CD4-positive, CD25-positive, alpha-beta regulatory T cell (primary cell): ENCODE data around the gene RFC2. TPM values are rescaled to one million over a fixed set of nuclear protein-coding genes. Genes with fewer than 3 reads are reported as not detected.
"Not testable (repeated sequence)": the region's sequence is repeated elsewhere in the genome, so short reads cannot be mapped to it uniquely, and the experiment has no call there.

Experiments used
- ATAC-seq, 2 donors: fragments of 150-1000 bp; cut with Tn5 transposase; one replicate each; pipeline ENCODE4 v1.10.0; 2021; ENCODE audit warnings: low read depth in 2 of 2, moderate number of reproducible peaks in 2 of 2, moderate library complexity in 1 of 2
- DNase-seq, 3 donors: peaks; one replicate each; pipeline versions ENCODE4 v3.0.0 to v3.0.0-alpha.2; 2012 to 2022; ENCODE audit warnings: mixed read lengths in 1 of 3
- H3K27ac ChIP-seq: one replicate; pipeline ENCODE4 v1.7.0; 2013; ENCODE audit warnings: mild to moderate bottlenecking, low read length; ENCODE audit not compliant: insufficient read depth, poor library complexity, severe bottlenecking
- H3K27me3 ChIP-seq: one replicate; pipeline ENCODE4 v1.7.0; 2013; ENCODE audit warnings: low read length; ENCODE audit not compliant: control insufficient read depth, insufficient read depth
- H3K36me3 ChIP-seq: one replicate; pipeline ENCODE4 v1.7.0; 2013; ENCODE audit warnings: mild to moderate bottlenecking, low read length, moderate library complexity; ENCODE audit not compliant: control insufficient read depth, insufficient read depth
- H3K4me1 ChIP-seq: 2 replicates; pipeline ENCODE4 v1.7.0; 2013; ENCODE audit warnings: mild to moderate bottlenecking, low read length; ENCODE audit not compliant: insufficient read depth, control insufficient read depth, poor library complexity, severe bottlenecking
- H3K4me3 ChIP-seq: one replicate; pipeline ENCODE4 v1.7.0; 2013; ENCODE audit warnings: low read depth, mild to moderate bottlenecking, low read length, moderate library complexity
- H3K9me3 ChIP-seq, 2 experiments: 1 replicate in 1 of 2; 2 replicates in 1 of 2; pipeline ENCODE4 v1.7.0; 2013; ENCODE audit warnings: low read length in 2 of 2, mild to moderate bottlenecking in 1 of 2, moderate library complexity in 1 of 2; ENCODE audit not compliant: control insufficient read depth in 2 of 2
- H3K27ac Mint-ChIP-seq, 3 donors: one replicate each; pipeline ENCODE4 v1.8.0; 2020 to 2022; ENCODE audit warnings: mild to moderate bottlenecking in 3 of 3, mixed read lengths in 3 of 3, moderate library complexity in 2 of 3
- H3K27me3 Mint-ChIP-seq: one replicate; pipeline ENCODE4 v1.8.0; 2022; ENCODE audit warnings: mild to moderate bottlenecking, mixed read lengths
- H3K36me3 Mint-ChIP-seq: one replicate; pipeline ENCODE4 v1.8.0; 2020; ENCODE audit warnings: mixed read lengths
- H3K4me1 Mint-ChIP-seq, 4 donors: one replicate each; pipeline ENCODE4 v1.8.0; 2020 to 2022; ENCODE audit warnings: mixed read lengths in 4 of 4, mild to moderate bottlenecking in 1 of 4
- H3K4me3 Mint-ChIP-seq, 4 donors: one replicate each; pipeline ENCODE4 v1.8.0; 2020 to 2022; ENCODE audit warnings: mild to moderate bottlenecking in 4 of 4, mixed read lengths in 4 of 4, moderate library complexity in 3 of 4
- H3K9me3 Mint-ChIP-seq, 7 donors: one replicate each; pipeline ENCODE4 v1.8.0; 2020 to 2022; ENCODE audit warnings: mixed read lengths in 7 of 7, mild to moderate bottlenecking in 3 of 7, moderate library complexity in 2 of 7
- polyA plus RNA-seq, 4 donors: library from polyadenylated mRNA; unstranded; fragments of 300-500 nt; fragmentation: Illumina TruSeq; gene quantifications; one replicate each; pipeline ENCODE4 v1.2.3, GENCODE V29; 2021
- total RNA-seq: library from RNA; stranded (reverse); gene quantifications from one replicate; pipeline ENCODE4 v1.2.3, GENCODE V29; 2022

RFC2 gene
- total and polyA plus RNA-seq, 5 donors from 2014 or later = 15.8 to 33.8 (median 26.7) TPM

DNA sequence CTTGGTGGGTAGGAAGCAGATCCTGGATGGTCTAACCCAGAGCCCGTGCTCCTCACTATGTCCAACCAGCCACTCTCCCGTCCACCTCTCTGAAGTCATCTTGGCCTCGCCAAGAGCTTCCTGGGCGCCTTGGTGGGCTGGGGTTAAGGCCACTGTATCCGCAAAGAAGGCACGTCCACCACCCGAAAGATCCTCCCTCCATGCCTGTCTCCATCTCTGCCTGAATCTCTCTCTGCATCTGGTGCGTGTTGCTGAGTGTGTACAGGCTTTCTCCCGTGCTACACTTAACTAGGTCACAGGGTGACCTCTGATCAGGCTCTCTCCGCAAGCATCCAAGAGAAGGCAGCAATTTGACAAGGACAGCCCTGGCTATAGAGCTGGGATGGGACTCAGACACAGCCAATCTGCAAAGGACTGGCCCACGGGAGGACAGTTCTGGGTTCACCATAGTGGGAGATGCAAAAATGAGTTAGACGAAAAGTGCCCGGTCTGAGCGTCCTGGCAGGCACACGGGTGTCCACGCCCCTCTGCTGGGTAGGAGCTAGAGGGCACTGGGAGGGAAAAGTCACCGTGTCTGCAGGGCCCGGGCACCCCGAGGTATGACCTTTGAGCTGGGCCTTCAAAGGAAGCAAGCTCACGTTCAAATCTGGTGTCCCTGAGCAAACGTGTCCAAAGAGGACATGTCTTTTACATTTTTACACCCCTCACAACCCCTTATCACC is 9.4 kb upstream of the RFC2 start:
- Mint-ChIP-seq H3K36me3 (no peaks in the 10 kb centered on the region), H3K27me3 (peaks cover 25% of the 10 kb centered on the region), H3K4me1 (no peaks in the 10 kb centered on the region), H3K4me3 (no peak overlapping the region), H3K27ac (no peak overlapping the region), H3K9me3 (no peaks in the 10 kb centered on the region)
- H3K36me3 ChIP-seq = no peaks in the 10 kb centered on the region
- no peak for ATAC-seq
- H3K4me1 ChIP-seq = no peaks in the 10 kb centered on the region
- no peaks in the 10 kb centered on the region for H3K27me3 ChIP-seq
- H3K27ac ChIP-seq = no peak overlapping the region
- no peak overlapping the region for H3K4me3 ChIP-seq
- no peaks in the 10 kb centered on the region for H3K9me3 ChIP-seq
- DNase-seq = no peak

DNA sequence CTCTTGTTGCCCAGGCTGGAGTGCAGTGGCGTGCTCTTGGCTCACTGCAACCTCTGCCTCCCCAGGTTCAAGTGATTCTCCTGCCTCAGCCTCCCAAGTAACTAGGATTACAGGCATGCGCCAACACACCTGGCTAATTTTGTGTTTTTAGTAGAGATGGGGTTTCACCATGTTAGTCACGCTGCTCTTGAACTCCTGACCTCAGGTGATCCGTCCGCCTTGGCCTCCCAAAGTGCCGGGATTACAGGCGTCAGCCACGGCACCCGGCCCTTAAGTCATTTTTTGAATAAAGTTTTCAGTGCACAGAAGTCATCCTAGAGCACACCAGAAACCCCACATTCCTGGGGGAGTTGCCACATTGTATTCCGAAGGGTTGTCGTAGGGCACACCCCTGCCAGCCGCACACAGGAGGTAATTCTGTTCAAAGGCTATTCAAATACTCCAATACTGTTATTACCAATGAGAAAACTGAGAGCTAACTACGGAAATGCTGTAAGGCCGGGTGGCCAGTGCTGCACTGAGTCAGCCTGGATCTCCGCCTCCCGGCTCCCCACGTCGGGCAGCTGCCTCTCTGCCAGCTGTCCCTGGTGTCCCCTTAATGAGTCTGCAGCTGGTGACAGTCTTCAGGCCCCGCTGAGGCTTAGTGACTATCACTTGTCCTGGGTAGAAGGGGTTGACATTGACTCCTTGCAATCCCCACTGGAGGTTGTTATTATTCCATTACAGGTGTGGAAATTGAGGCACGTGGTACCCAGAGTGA is 8.6 kb upstream of the RFC2 start:
- H3K4me3 Mint-ChIP-seq = no peak overlapping the region
- Histone ChIP-seq H3K9me3 (no peaks in the 10 kb centered on the region), H3K4me1 (no peaks in the 10 kb centered on the region), H3K4me3 (no peak overlapping the region), H3K36me3 (no peaks in the 10 kb centered on the region), H3K27ac (no peak overlapping the region), H3K27me3 (no peaks in the 10 kb centered on the region)
- H3K27me3 Mint-ChIP-seq = peaks cover 17% of the 10 kb centered on the region
- H3K4me1 Mint-ChIP-seq = no peaks in the 10 kb centered on the region
- no peak overlapping the region for H3K27ac Mint-ChIP-seq
- DNase-seq (no peak), ATAC-seq (no peak)
- no peaks in the 10 kb centered on the region for H3K9me3 Mint-ChIP-seq
- no peaks in the 10 kb centered on the region for H3K36me3 Mint-ChIP-seq

GRCh38 chr7:74258639-74259038 is 4.4 kb upstream of the RFC2 start:
- Mint-ChIP-seq H3K27ac (no peak overlapping the region), H3K27me3 (peaks cover 9% of the 10 kb centered on the region), H3K4me1 (peaks cover 0 to 19% (median 6%) of the 10 kb centered on the region in 4 donors), H3K36me3 (no peaks in the 10 kb centered on the region), H3K4me3 (no peak overlapping the region), H3K9me3 (no peaks in the 10 kb centered on the region)
- peaks cover 12% of the 10 kb centered on the region for H3K4me1 ChIP-seq
- H3K27ac ChIP-seq = no peak overlapping the region
- H3K4me3 ChIP-seq = no peak overlapping the region
- H3K9me3 ChIP-seq = no peaks in the 10 kb centered on the region
- ATAC-seq (no peak), DNase-seq (no peak)
- H3K27me3 ChIP-seq = no peaks in the 10 kb centered on the region
- no peaks in the 10 kb centered on the region for H3K36me3 ChIP-seq

DNA sequence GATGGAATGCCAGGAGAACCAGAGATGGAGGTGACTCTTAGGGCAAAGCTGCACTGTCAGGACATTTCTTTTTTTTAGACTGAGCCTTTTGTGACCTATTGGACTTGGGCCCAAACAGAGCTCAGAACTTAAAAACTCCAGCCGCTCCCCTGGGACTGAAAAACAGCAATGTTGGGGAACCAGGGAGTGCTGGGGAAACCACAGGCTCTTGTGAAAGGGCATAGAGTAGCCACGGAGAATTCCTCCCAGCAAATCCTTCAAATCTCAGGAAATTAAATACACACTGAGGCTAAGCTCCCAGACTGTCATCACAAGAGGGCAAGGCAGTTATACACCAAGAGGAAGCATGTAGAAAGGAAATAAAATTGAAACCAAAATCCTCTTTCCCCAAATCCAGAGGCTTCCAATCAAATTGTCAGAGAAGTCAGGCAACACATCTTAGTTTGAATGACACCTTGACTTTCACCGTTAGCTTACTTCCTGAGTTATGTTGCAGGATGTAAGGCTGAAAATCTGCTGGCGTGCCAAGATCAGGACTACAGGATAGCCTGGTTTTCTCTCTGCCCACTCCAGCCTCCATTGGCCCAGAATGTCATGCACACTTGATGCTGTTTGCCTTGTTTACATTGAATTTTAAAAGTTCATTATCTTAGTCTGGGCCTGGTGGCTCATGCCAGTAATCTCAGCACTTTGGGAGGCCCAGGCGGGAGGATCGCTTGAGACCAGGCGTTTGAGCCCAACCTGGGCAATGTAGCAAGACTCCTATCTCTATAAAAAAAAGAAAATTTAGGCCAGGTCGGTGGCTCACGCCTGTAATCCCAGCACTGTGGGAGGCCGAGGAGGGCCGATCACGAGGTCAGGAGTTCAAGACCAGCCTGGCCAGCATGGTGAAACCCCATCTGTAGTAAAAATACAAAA is 2.6 kb upstream of the RFC2 start:
- Mint-ChIP-seq H3K27me3 (no peaks in the 10 kb centered on the region), H3K36me3 (peaks cover 4% of the 10 kb centered on the region), H3K4me1 (peaks cover 0 to 32% (median 13%) of the 10 kb centered on the region in 4 donors), H3K9me3 (no peaks in the 10 kb centered on the region), H3K4me3 (peak overlapping the region; percentile 62 to 97 (median 86)), H3K27ac (peak overlapping the region; percentile 43 to 66 (median 55))
- Histone ChIP-seq H3K4me1 (peaks cover 24% of the 10 kb centered on the region), H3K27ac (no peak overlapping the region), H3K4me3 (no peak overlapping the region), H3K9me3 (no peaks in the 10 kb centered on the region), H3K27me3 (no peaks in the 10 kb centered on the region), H3K36me3 (no peaks in the 10 kb centered on the region)
- no peak for DNase-seq
- ATAC-seq = no peak

GRCh38 chr7:74255461-74255860 is 1.3 kb upstream of the RFC2 start:
- H3K27ac Mint-ChIP-seq = peak overlapping the region in 1 of 3 donors; percentile 93
- not testable (repeated sequence) for H3K4me3 ChIP-seq, H3K9me3 ChIP-seq, ATAC-seq, H3K27me3 Mint-ChIP-seq, H3K36me3 ChIP-seq, H3K27me3 ChIP-seq, DNase-seq, H3K9me3 Mint-ChIP-seq, H3K36me3 Mint-ChIP-seq
- Histone ChIP-seq H3K27ac (peak overlapping the region; percentile 85), H3K4me1 (peaks cover 24% of the 10 kb centered on the region)
- H3K4me3 Mint-ChIP-seq = peak overlapping the region; percentile 50 to 97 (median 94)
- H3K4me1 Mint-ChIP-seq = peaks cover 0 to 35% (median 13%) of the 10 kb centered on the region in 4 donors

DNA sequence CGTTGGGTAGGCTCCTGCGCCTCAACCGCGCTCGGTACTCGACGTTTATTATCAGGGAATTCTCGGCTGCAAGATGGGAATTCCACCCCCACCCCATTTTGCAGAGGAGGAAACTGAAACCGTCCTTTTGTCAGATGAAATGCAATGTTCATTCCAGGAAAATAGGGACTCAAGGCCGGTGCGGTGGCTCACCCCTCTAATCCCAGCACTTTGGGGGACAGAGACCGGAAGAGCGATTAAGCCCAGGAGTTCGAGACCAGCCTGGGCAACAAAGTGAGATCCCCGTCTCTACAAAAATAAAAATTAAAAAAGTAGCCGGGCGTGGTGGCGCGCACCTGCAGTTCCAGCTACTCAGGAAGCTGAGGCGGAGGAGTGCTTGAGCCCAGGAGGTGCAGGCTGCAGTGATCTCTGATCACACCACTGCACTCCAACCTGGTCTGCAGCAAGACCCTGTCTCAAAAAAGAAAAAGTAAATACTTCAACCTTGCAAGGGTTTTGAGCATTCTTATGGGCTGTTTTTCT is 720 bp upstream of the RFC2 start:
- Histone ChIP-seq H3K27me3 (no peaks in the 10 kb centered on the region), H3K27ac (peak overlapping the region; percentile 85), H3K4me1 (peaks cover 24% of the 10 kb centered on the region), H3K9me3 (no peaks in the 10 kb centered on the region), H3K36me3 (peaks cover 12% of the 10 kb centered on the region), H3K4me3 (peak overlapping the region; percentile 78)
- Mint-ChIP-seq H3K36me3 (peaks cover 9% of the 10 kb centered on the region), H3K9me3 (no peaks in the 10 kb centered on the region), H3K27ac (peak overlapping the region; percentile 85 to 96 (median 93)), H3K4me1 (peaks cover 0 to 39% (median 14%) of the 10 kb centered on the region in 4 donors), H3K4me3 (peak overlapping the region; percentile 92 to 97 (median 96)), H3K27me3 (no peaks in the 10 kb centered on the region)
- peak in 2 of 3 donors; percentile 6 to 50 for DNase-seq
- no peak for ATAC-seq

DNA sequence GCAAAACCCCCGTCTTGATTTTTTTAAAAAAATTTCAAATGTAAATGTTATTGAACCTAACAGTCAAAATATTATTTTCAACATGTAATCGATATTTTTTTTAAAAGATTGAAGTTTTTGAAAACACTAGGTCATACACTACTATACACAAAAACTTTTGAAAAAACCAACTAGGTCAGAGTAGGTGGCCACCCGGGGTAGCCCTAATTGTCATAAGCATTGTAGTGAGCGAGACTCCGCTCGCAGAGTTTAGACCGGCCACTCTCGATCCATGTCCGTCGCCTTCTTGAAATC is 417 bp downstream of the RFC2 start:
- H3K4me1 ChIP-seq = peaks cover 24% of the 10 kb centered on the region
- peak in 1 of 2 donors; percentile 2 for ATAC-seq
- no peaks in the 10 kb centered on the region for H3K27me3 Mint-ChIP-seq
- peaks cover 13% of the 10 kb centered on the region for H3K36me3 Mint-ChIP-seq
- H3K36me3 ChIP-seq = peaks cover 23% of the 10 kb centered on the region
- H3K4me3 Mint-ChIP-seq = peak overlapping the region; percentile 92 to 97 (median 96)
- H3K4me3 ChIP-seq = peak overlapping the region; percentile 85
- H3K9me3 ChIP-seq = no peaks in the 10 kb centered on the region
- peaks cover 0 to 43% (median 14%) of the 10 kb centered on the region in 4 donors for H3K4me1 Mint-ChIP-seq
- no peaks in the 10 kb centered on the region for H3K9me3 Mint-ChIP-seq
- no peak for DNase-seq
- H3K27ac Mint-ChIP-seq = peak overlapping the region; percentile 93 to 96 (median 94)
- H3K27ac ChIP-seq = peak overlapping the region; percentile 85
- no peaks in the 10 kb centered on the region for H3K27me3 ChIP-seq
